Fibroblast of pulmonary artery (primary cell): ENCODE measurements around the gene SIX6.
A peak's percentile ranks its signal among the peaks of the same experiment; 100 is the strongest.

Source experiments
- DNase-seq: peaks from one replicate; pipeline ENCODE4 v3.0.0-alpha.2; 2010; ENCODE audit warnings: low read depth
- H3K4me3 ChIP-seq: replicated peaks from 2 replicates; pipeline ENCODE4 v1.5.1; 2011; ENCODE audit warnings: low read depth, mild to moderate bottlenecking, control low read depth, low read length, moderate library complexity
- CTCF ChIP-seq: IDR thresholded peaks from 2 replicates; pipeline ENCODE4 v1.5.1; 2011; ENCODE audit warnings: mild to moderate bottlenecking, control low read depth, low read length, inconsistent platforms; ENCODE audit errors: missing control alignments

SIX6 gene

GRCh38 chr14:60512973-60513571 lies 4.1 kb downstream of the SIX6 start:
- no peak overlapping the region for H3K4me3 ChIP-seq
- no peak for DNase-seq
- no peak for TF ChIP-seq CTCF

- peak overlapping the region; percentile 34 for H3K4me3 ChIP-seq
- no peak for TF ChIP-seq CTCF
- no peak for DNase-seq
Measured at GRCh38 chr14:60514378-60514740, 5.4 kb downstream of the SIX6 start.

GRCh38 chr14:60514741-60515491 lies 6.0 kb downstream of the SIX6 start:
- DNase-seq, result no peak
- H3K4me3 ChIP-seq, result peak overlapping the region; percentile 34
- TF ChIP-seq CTCF, result no peak

- no peak for TF ChIP-seq CTCF
- DNase-seq, result no peak
- H3K4me3 ChIP-seq, result no peak overlapping the region
Measured at GRCh38 chr14:60515511-60516289, 6.8 kb downstream of the SIX6 start.

GRCh38 chr14:60532442-60532841 lies 23.5 kb downstream of the SIX6 start:
- DNase-seq, result no peak
- no peak for TF ChIP-seq CTCF

GRCh38 chr14:60537663-60538062 lies 28.7 kb downstream of the SIX6 start:
- DNase-seq, result no peak
- H3K4me3 ChIP-seq, result no peak overlapping the region
- no peak for TF ChIP-seq CTCF

More at GRCh38 chr14:60532442-60532841, 23.5 kb downstream of the SIX6 start:
- no peak overlapping the region for H3K4me3 ChIP-seq
